Activated B cell treated with CpG ODN at 0.5 μM for 24 hours (primary cell): ENCODE measurements around the gene SPRED2. TPM values are rescaled to one million over a fixed set of nuclear protein-coding genes. Genes with fewer than 3 reads are reported as not detected.

Experiments used
- ATAC-seq: fragments of 200-7000 bp; cut with Tn5 transposase; one replicate; pipeline ENCODE4 v1.10.0; 2021; ENCODE audit warnings: low read depth, mild to moderate bottlenecking, moderate library complexity
- CTCF ChIA-PET: fragments of 350-600 bp; sonication (Branson Sonifier 250); formaldehyde crosslinking; loops from one replicate; lab custom pipeline; 2021; ENCODE audit warnings: antibody characterized with exemption; lab: Charles Lee
- POLR2A ChIA-PET: fragments of 350-600 bp; sonication (Branson Sonifier 250); formaldehyde crosslinking; loops from one replicate; lab custom pipeline; 2021; ENCODE audit warnings: antibody characterized with exemption; lab: Charles Lee
- DNase-seq: peaks from one replicate; pipeline ENCODE4 v3.0.0; 2022
- H3K27ac Mint-ChIP-seq: one replicate; pipeline ENCODE4 v1.8.0; 2020; ENCODE audit warnings: mixed read lengths
- H3K27me3 Mint-ChIP-seq: one replicate; pipeline ENCODE4 v1.8.0; 2021; ENCODE audit warnings: mixed read lengths
- H3K36me3 Mint-ChIP-seq: one replicate; pipeline ENCODE4 v1.8.0; 2021; ENCODE audit warnings: low read depth, mixed read lengths
- H3K4me1 Mint-ChIP-seq: one replicate; pipeline ENCODE4 v1.8.0; 2021; ENCODE audit warnings: mixed read lengths
- H3K4me3 Mint-ChIP-seq: one replicate; pipeline ENCODE4 v1.8.0; 2020; ENCODE audit warnings: mild to moderate bottlenecking, mixed read lengths
- H3K9me3 Mint-ChIP-seq: one replicate; pipeline ENCODE4 v1.8.0; 2020; ENCODE audit warnings: mixed read lengths
- intact Hi-C: fragments of 100-400 bp; cut with micrococcal nuclease; formaldehyde crosslinking; loops from one replicate; pipeline ENCODE4 v1.15.1; 2024
- total RNA-seq: library from RNA; stranded (reverse); gene quantifications from 2 replicates; pipeline ENCODE4 v1.2.3, GENCODE V29; 2022
- TF ChIP-seq, protein P1 (sequence below): fragments of 200-600 bp; IDR thresholded peaks from one replicate; pipeline ENCODE4 v1.8.0; 2022; ENCODE audit warnings: antibody characterized with exemption, mild to moderate bottlenecking

The SPRED2 gene
- total RNA-seq, 1 donor from 2014 or later = 2.5 TPM

DNA sequence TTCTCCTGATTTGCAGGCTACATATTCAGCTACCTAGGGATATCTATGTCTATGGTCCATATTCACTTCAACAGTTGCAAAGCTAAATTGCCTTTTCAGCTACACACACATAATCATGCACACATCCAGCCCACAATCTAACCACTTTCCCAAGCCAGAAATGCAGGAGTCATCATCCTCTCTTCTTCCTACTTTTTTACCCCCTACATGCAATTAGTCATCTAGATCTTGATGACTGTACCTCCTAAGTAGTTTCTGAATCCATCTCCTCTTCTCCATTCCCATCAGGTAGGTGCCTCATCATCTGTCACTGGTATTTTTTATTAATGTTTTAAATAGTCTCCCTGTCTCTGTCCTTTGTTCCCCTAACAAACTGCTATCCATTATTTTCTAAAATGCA is 23.7 kb upstream of the SPRED2 start:
- peaks cover 26% of the 10 kb centered on the region for H3K27me3 Mint-ChIP-seq
- H3K4me1 Mint-ChIP-seq = no peaks in the 10 kb centered on the region
- POLR2A ChIA-PET = no interaction called here
- H3K4me3 Mint-ChIP-seq = no peak overlapping the region
- CTCF ChIA-PET = no interaction called here
- TF ChIP-seq, protein P1, sequence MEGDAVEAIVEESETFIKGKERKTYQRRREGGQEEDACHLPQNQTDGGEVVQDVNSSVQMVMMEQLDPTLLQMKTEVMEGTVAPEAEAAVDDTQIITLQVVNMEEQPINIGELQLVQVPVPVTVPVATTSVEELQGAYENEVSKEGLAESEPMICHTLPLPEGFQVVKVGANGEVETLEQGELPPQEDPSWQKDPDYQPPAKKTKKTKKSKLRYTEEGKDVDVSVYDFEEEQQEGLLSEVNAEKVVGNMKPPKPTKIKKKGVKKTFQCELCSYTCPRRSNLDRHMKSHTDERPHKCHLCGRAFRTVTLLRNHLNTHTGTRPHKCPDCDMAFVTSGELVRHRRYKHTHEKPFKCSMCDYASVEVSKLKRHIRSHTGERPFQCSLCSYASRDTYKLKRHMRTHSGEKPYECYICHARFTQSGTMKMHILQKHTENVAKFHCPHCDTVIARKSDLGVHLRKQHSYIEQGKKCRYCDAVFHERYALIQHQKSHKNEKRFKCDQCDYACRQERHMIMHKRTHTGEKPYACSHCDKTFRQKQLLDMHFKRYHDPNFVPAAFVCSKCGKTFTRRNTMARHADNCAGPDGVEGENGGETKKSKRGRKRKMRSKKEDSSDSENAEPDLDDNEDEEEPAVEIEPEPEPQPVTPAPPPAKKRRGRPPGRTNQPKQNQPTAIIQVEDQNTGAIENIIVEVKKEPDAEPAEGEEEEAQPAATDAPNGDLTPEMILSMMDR = no peak
- H3K9me3 Mint-ChIP-seq = no peaks in the 10 kb centered on the region
- DNase-seq = no peak
- ATAC-seq = no peak
- no peaks in the 10 kb centered on the region for H3K36me3 Mint-ChIP-seq
- H3K27ac Mint-ChIP-seq = no peak overlapping the region
- intact Hi-C loops = no loop called here

DNA sequence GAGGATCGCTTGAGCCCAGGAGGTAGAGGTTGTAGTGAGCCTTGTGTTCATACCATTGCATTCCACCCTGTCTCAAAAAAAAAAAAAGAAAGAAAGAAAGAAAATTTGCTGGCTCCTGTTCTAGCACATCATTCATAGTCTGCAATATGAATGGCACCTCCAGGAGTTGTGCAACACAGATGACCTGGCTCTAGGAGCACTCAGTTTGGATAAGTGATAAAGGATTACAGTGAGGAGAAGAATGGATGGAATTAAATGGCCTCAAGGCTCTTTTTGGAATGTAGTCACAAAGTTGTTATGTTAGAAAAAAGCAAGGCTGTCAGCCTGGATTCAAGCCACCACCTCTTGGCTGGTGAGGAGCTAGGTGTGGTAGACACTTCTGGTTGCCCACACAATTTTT is 21.5 kb upstream of the SPRED2 start:
- H3K4me1 Mint-ChIP-seq = no peaks in the 10 kb centered on the region
- H3K4me3 Mint-ChIP-seq = no peak overlapping the region
- ATAC-seq (no peak), DNase-seq (no peak)
- CTCF ChIA-PET = no interaction called here
- no peaks in the 10 kb centered on the region for H3K9me3 Mint-ChIP-seq
- POLR2A ChIA-PET = interaction anchor here (1.0 kb wide), 1 partner anchor 26 kb away, joined by 3 read pairs; no protein-coding TSS in a partner anchor
- H3K27me3 Mint-ChIP-seq = peaks cover 33% of the 10 kb centered on the region
- H3K36me3 Mint-ChIP-seq = no peaks in the 10 kb centered on the region
- TF ChIP-seq, protein P1 = no peak
- intact Hi-C loops = no loop called here
- H3K27ac Mint-ChIP-seq = no peak overlapping the region

DNA sequence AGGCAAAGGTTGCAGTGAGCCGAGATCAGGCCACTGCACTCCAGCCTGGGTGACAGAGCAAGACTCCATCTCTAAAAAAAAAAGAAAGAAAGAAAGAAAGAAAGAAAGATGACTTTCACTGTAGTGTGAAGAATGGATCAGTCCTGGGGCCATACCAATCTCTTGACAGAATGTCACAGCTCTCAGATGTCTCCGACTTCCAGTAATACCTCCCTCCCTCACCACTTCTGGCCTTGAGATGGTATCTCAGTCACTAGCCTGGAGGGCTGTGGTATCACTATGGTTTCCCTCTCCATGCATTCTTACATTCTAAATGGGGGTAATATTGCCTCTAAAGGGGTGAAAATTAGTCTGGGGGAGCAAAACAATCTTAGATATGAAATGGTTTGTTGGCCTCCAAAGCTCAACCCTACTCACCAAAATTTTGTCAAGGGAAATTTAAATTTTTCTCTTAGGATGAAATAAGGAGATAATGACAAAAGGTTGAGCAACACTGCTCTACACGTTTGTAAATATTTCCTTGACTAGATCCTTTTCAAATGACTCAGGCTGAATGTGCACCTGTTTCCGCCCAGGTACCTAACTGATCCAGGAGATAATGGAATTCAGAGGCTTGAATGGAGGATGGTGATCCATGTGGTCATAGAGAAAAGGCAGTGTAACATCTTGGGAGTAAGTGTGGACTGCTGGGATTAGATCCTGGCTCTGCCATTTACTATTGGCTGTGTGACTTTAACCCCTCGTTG is 19.9 kb upstream of the SPRED2 start:
- H3K9me3 Mint-ChIP-seq = no peaks in the 10 kb centered on the region
- no peak overlapping the region for H3K27ac Mint-ChIP-seq
- ChIA-PET CTCF (no interaction called here), POLR2A (no interaction called here)
- DNase-seq = no peak
- TF ChIP-seq, protein P1 = no peak
- no peaks in the 10 kb centered on the region for H3K36me3 Mint-ChIP-seq
- H3K27me3 Mint-ChIP-seq = peaks cover 28% of the 10 kb centered on the region
- intact Hi-C loops = no loop called here
- H3K4me3 Mint-ChIP-seq = no peak overlapping the region
- no peaks in the 10 kb centered on the region for H3K4me1 Mint-ChIP-seq
- ATAC-seq = no peak

DNA sequence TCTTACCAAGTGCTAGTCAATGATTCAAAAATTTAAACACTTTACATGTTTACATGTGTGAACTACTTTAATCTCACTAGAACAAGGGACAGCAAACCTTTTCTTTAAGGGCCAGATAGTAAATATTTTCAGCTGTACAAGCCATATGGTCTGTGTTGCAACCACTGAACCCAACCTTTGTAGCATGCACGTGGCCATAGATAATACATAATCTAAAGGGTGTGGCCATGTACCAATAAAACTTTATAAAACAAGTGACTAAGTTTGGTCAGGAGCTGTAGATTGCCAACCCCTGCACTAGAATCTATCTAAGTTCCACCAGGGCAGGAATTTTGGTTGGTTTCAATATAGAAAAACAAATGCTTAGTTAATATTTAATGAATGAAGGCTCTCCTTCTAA is 18.4 kb upstream of the SPRED2 start:
- no peak overlapping the region for H3K27ac Mint-ChIP-seq
- no peak for ATAC-seq
- CTCF ChIA-PET = no interaction called here
- H3K36me3 Mint-ChIP-seq = no peaks in the 10 kb centered on the region
- no peaks in the 10 kb centered on the region for H3K9me3 Mint-ChIP-seq
- no peak overlapping the region for H3K4me3 Mint-ChIP-seq
- intact Hi-C loops = no loop called here
- TF ChIP-seq, protein P1 = no peak
- H3K27me3 Mint-ChIP-seq = peaks cover 28% of the 10 kb centered on the region
- POLR2A ChIA-PET = interaction anchor here (0.6 kb wide), 1 partner anchor 223 kb away, joined by 3 read pairs; the partner anchor contains the start of gene ACTR2
- DNase-seq = no peak
- H3K4me1 Mint-ChIP-seq = no peaks in the 10 kb centered on the region

DNA sequence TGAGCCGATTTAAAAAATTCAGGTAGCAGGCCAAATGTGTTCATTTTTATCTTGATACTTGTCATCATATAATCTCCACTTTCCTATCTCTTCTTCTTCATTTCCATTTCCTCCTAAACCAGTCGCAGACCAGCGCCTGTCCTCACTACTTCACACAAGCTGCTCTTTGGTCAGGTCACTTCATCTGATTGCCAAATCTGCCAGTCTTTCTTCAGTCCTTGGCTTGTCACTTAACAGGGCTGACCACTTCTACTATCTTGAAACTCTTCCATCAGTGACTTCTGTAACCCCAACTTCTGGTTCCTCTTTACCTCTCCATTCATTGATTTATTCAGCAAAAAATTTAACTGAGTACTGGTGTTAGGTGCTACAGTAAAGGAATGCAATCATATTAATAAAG is 18.0 kb upstream of the SPRED2 start:
- ATAC-seq (no peak), DNase-seq (no peak)
- no peaks in the 10 kb centered on the region for H3K4me1 Mint-ChIP-seq
- intact Hi-C loops = no loop called here
- ChIA-PET CTCF (no interaction called here), POLR2A (no interaction called here)
- no peak overlapping the region for H3K27ac Mint-ChIP-seq
- TF ChIP-seq, protein P1 = no peak
- peaks cover 28% of the 10 kb centered on the region for H3K27me3 Mint-ChIP-seq
- H3K36me3 Mint-ChIP-seq = no peaks in the 10 kb centered on the region
- no peaks in the 10 kb centered on the region for H3K9me3 Mint-ChIP-seq
- no peak overlapping the region for H3K4me3 Mint-ChIP-seq
